H9 (cell line): ENCODE results near the gene MICOS13. TPM values are rescaled to one million over a fixed set of nuclear protein-coding genes. Genes with fewer than 3 reads are reported as not detected.
"Not testable (repeated sequence)": the region's sequence is repeated elsewhere in the genome, so short reads cannot be mapped to it uniquely, and the experiment has no call there.

ENCODE experiments used
- DNase-seq: peaks from one replicate; pipeline ENCODE4 v3.0.0-alpha.2; 2017
- H2AFZ ChIP-seq: one replicate; pipeline ENCODE4 v1.6.1; 2013; ENCODE audit warnings: mild to moderate bottlenecking, low read length, control low read depth, moderate library complexity
- H2AK5ac ChIP-seq: 2 replicates; pipeline ENCODE4 v1.6.1; 2013; ENCODE audit warnings: low read length, control low read depth, mixed read lengths; ENCODE audit not compliant: insufficient read length
- H2BK120ac ChIP-seq: one replicate; pipeline ENCODE4 v1.6.1; 2013; ENCODE audit warnings: low read depth, mild to moderate bottlenecking, low read length, control low read depth, inconsistent platforms; ENCODE audit not compliant: poor library complexity, severe bottlenecking
- H2BK12ac ChIP-seq: 2 replicates; pipeline ENCODE4 v1.6.1; 2013; ENCODE audit warnings: low read length, control low read depth, mixed read lengths, low read depth; ENCODE audit not compliant: insufficient read length
- H2BK15ac ChIP-seq: 2 replicates; pipeline ENCODE4 v1.6.1; 2013; ENCODE audit warnings: low read depth, low read length, control low read depth
- H2BK20ac ChIP-seq: one replicate; pipeline ENCODE4 v1.6.1; 2013; ENCODE audit warnings: low read depth, mild to moderate bottlenecking, low read length, control low read depth, inconsistent platforms; ENCODE audit not compliant: poor library complexity, severe bottlenecking
- H2BK5ac ChIP-seq: 2 replicates; pipeline ENCODE4 v1.6.1; 2013; ENCODE audit warnings: low read length, control low read depth, mixed read lengths; ENCODE audit not compliant: insufficient read length
- H3K14ac ChIP-seq: 2 replicates; pipeline ENCODE4 v1.6.1; 2013; ENCODE audit warnings: low read length, control low read depth; ENCODE audit not compliant: insufficient read depth
- H3K18ac ChIP-seq: 2 replicates; pipeline ENCODE4 v1.6.1; 2013; ENCODE audit warnings: low read depth, mild to moderate bottlenecking, mixed read lengths, low read length, control low read depth; ENCODE audit not compliant: insufficient read length
- H3K23ac ChIP-seq: 2 replicates; pipeline ENCODE4 v1.6.1; 2013; ENCODE audit warnings: low read length, control low read depth, mixed read lengths, low read depth; ENCODE audit not compliant: insufficient read length
- H3K23me2 ChIP-seq: 2 replicates; pipeline ENCODE4 v1.6.1; 2013; ENCODE audit warnings: low read depth, mild to moderate bottlenecking, mixed read lengths, low read length, control low read depth; ENCODE audit not compliant: insufficient read length, poor library complexity, severe bottlenecking
- H3K27ac ChIP-seq: 2 replicates; pipeline ENCODE4 v1.5.1; 2013; ENCODE audit warnings: low read length, control low read depth, mixed read lengths, low read depth; ENCODE audit not compliant: insufficient read length
- H3K27me3 ChIP-seq: 2 replicates; pipeline ENCODE4 v1.6.1; 2013; ENCODE audit warnings: low read length, control low read depth, inconsistent platforms; ENCODE audit not compliant: insufficient read depth
- H3K4ac ChIP-seq: 2 replicates; pipeline ENCODE4 v1.6.1; 2013; ENCODE audit warnings: low read depth, mild to moderate bottlenecking, control low read depth, inconsistent platforms, low read length, moderate library complexity
- H3K4me1 ChIP-seq: 2 replicates; pipeline ENCODE4 v1.6.1; 2013; ENCODE audit warnings: low read length, control low read depth, inconsistent platforms; ENCODE audit not compliant: insufficient read depth
- H3K4me2 ChIP-seq: 2 replicates; pipeline ENCODE4 v1.6.1; 2013; ENCODE audit warnings: low read length, control low read depth, mixed read lengths; ENCODE audit not compliant: insufficient read length, insufficient read depth
- H3K56ac ChIP-seq: 2 replicates; pipeline ENCODE4 v1.6.1; 2013; ENCODE audit warnings: low read depth, mild to moderate bottlenecking, mixed read lengths, low read length, control low read depth; ENCODE audit not compliant: insufficient read length
- H3K79me1 ChIP-seq: 2 replicates; pipeline ENCODE4 v1.6.1; 2013; ENCODE audit warnings: low read depth, mild to moderate bottlenecking, moderate library complexity, low read length, control low read depth, inconsistent platforms; ENCODE audit not compliant: insufficient read depth, poor library complexity, severe bottlenecking
- H3K79me2 ChIP-seq: 2 replicates; pipeline ENCODE4 v1.6.1; 2013; ENCODE audit warnings: low read length, control low read depth, inconsistent platforms; ENCODE audit not compliant: insufficient read depth
- H3K9ac ChIP-seq: 2 replicates; pipeline ENCODE4 v1.6.1; 2013; ENCODE audit warnings: low read length, control low read depth, mixed read lengths; ENCODE audit not compliant: insufficient read length; ENCODE audit errors: extremely low read depth
- H3K9me3 ChIP-seq: one replicate; pipeline ENCODE4 v1.6.1; 2013; ENCODE audit warnings: low read depth, low read length, inconsistent platforms; ENCODE audit not compliant: control insufficient read depth
- H3T11ph ChIP-seq: one replicate; pipeline ENCODE4 v1.6.1; 2013; ENCODE audit warnings: mild to moderate bottlenecking, low read length, control low read depth, inconsistent platforms
- H4K20me1 ChIP-seq: one replicate; pipeline ENCODE4 v1.6.1; 2013; ENCODE audit not compliant: control insufficient read depth, insufficient read length, insufficient read depth
- H4K5ac ChIP-seq: 2 replicates; pipeline ENCODE4 v1.6.1; 2013; ENCODE audit warnings: low read depth, mild to moderate bottlenecking, mixed read lengths, low read length, control low read depth; ENCODE audit not compliant: insufficient read length
- H4K8ac ChIP-seq: replicated peaks from 2 replicates; pipeline ENCODE4 v1.6.1; 2013; ENCODE audit warnings: low read length, control low read depth, mixed read lengths, low read depth; ENCODE audit not compliant: insufficient read length
- H4K91ac ChIP-seq: 2 replicates; pipeline ENCODE4 v1.6.1; 2013; ENCODE audit warnings: low read depth, mild to moderate bottlenecking, moderate library complexity, mixed read lengths, low read length, control low read depth; ENCODE audit not compliant: insufficient read length
- H3K27ac Mint-ChIP-seq, 3 experiments: 2 replicates in 2 of 3; 3 replicates in 1 of 3; pipeline ENCODE4 v1.8.0; 2020 to 2021; ENCODE audit warnings: mixed read lengths in 3 of 3, mild to moderate bottlenecking in 1 of 3, moderate library complexity in 1 of 3
- H3K27me3 Mint-ChIP-seq: 2 replicates; pipeline ENCODE4 v1.8.0; 2021; ENCODE audit warnings: low read depth, mild to moderate bottlenecking, moderate library complexity, mixed read lengths
- H3K36me3 Mint-ChIP-seq, 3 experiments: 2 replicates in 2 of 3; 3 replicates in 1 of 3; pipeline ENCODE4 v1.8.0; 2020 to 2021; ENCODE audit warnings: low read depth in 3 of 3, mixed read lengths in 3 of 3; ENCODE audit not compliant: insufficient read depth in 1 of 3
- H3K4me1 Mint-ChIP-seq, 2 experiments: 2 replicates each; pipeline ENCODE4 v1.8.0; 2020; ENCODE audit warnings: mixed read lengths in 2 of 2
- H3K4me3 Mint-ChIP-seq, 2 experiments: 2 replicates in 1 of 2; 3 replicates in 1 of 2; pipeline ENCODE4 v1.8.0; 2020 to 2021; ENCODE audit warnings: mild to moderate bottlenecking in 2 of 2, mixed read lengths in 2 of 2, moderate library complexity in 1 of 2
- H3K9me3 Mint-ChIP-seq, 2 experiments: 2 replicates in 1 of 2; 3 replicates in 1 of 2; pipeline ENCODE4 v1.8.0; 2020; ENCODE audit warnings: mild to moderate bottlenecking in 2 of 2, mixed read lengths in 2 of 2, moderate library complexity in 1 of 2
- WGBS: extraction: QIAGEN DNeasy Blood & Tissue Kit; methylation state at CpG from one replicate; pipeline ENCODE4 v1.1.7; 2013; ENCODE audit warnings: missing lambda C conversion rate, low lambda C conversion rate, mixed read lengths; ENCODE audit not compliant: insufficient read length; ENCODE audit errors: extremely low coverage; 5-methylcytosine and 5-hydroxymethylcytosine counted together
- total RNA-seq: library from RNA; stranded (reverse); gene quantifications from 2 replicates; pipeline ENCODE4 v1.2.1, GENCODE V29; 2021
- TF ChIP-seq, protein P1 (sequence below): fragments of 200-600 bp; sonication (generic); conservative IDR thresholded peaks from 3 replicates; pipeline ENCODE4 v1.8.0; 2021; ENCODE audit warnings: antibody characterized with exemption, mild to moderate bottlenecking

MICOS13 gene
- total RNA-seq, 1 experiment from 2014 or later = 23.8 TPM

DNA sequence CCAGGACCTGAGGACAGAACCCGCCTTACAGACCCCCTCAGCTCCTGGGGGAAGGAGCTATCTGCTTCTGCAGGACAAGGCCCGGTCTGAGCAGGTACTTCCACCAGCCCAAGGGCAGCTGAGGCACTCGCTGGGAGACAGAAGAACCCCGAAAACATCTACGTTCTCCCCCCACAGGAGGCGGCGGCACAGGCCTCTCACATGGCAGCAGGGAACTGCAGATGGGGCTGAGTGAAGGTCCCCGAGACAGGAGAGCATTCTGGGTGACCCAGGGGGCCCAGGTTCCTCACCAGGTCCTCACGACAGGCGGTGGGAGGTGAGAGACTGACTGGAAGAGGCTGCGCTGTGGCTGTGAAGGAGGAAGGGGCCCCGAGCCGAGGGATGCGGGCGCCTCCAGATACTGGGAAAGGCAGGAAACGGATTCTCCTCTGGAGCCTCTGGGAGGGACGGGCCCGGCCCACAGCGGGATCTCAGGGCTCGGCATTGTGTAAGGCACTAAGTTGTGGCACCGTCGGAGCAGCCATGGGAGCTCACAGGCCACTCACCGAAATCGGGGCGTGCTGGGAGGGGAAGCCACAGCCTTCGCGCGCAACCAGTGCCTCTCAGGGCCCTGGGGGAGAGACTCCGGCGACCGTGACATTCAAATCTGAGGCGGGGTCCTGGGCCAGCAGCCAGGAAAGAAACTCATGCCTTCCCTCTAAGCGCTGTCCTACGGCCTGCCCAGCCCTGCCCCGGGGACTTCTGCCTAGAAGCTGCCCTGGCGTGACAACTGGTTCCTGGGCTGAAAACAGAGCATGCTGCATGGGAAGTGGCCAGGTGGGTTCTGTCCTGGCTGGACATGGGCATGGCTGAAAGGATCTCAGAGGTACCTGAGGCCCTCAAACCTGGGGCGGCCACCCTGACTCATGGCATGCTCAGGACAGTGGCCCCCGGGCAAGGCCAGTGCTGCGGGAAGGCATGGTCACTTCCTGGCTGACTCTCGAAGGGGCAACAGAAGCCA, 23.8 kb upstream of the MICOS13 start:
- Histone ChIP-seq H3K18ac (no peak overlapping the region), H2AFZ (no peak overlapping the region), H4K5ac (no peak overlapping the region), H3K27ac (no peak overlapping the region), H2BK120ac (no peak overlapping the region), H3K27me3 (no peaks in the 10 kb centered on the region), H2BK12ac (no peak overlapping the region), H2BK20ac (no peak overlapping the region), H4K8ac (no peak overlapping the region), H4K91ac (no peak overlapping the region), H2BK5ac (no peak overlapping the region), H3K79me2 (no peaks in the 10 kb centered on the region), H2AK5ac (no peak overlapping the region), H2BK15ac (no peak overlapping the region), H3K4me2 (no peak overlapping the region), H3K4ac (no peak overlapping the region), H3K14ac (no peak overlapping the region), H3K4me1 (no peaks in the 10 kb centered on the region), H3K79me1 (no peaks in the 10 kb centered on the region), H3T11ph (no peak overlapping the region), H3K23me2 (no peaks in the 10 kb centered on the region), H3K23ac (no peak overlapping the region), H3K9ac (no peak overlapping the region), H3K56ac (no peak overlapping the region), H3K9me3 (no peaks in the 10 kb centered on the region), H4K20me1 (no peaks in the 10 kb centered on the region)
- TF ChIP-seq, protein P1, sequence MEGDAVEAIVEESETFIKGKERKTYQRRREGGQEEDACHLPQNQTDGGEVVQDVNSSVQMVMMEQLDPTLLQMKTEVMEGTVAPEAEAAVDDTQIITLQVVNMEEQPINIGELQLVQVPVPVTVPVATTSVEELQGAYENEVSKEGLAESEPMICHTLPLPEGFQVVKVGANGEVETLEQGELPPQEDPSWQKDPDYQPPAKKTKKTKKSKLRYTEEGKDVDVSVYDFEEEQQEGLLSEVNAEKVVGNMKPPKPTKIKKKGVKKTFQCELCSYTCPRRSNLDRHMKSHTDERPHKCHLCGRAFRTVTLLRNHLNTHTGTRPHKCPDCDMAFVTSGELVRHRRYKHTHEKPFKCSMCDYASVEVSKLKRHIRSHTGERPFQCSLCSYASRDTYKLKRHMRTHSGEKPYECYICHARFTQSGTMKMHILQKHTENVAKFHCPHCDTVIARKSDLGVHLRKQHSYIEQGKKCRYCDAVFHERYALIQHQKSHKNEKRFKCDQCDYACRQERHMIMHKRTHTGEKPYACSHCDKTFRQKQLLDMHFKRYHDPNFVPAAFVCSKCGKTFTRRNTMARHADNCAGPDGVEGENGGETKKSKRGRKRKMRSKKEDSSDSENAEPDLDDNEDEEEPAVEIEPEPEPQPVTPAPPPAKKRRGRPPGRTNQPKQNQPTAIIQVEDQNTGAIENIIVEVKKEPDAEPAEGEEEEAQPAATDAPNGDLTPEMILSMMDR = no peak
- Mint-ChIP-seq H3K9me3 (peaks cover 3 to 12% of the 10 kb centered on the region in 2 experiments; a peak in 3 of 5 replicates), H3K36me3 (peaks cover 54 to 85% (median 70%) of the 10 kb centered on the region in 3 experiments), H3K27me3 (no peaks in the 10 kb centered on the region; the same call in 1 of the 2 replicates), H3K4me3 (no peak overlapping the region), H3K4me1 (no peaks in the 10 kb centered on the region), H3K27ac (no peak overlapping the region)
- no CpG with 5 or more reads among the region's 40 CpGs for WGBS
- DNase-seq = no peak

DNA sequence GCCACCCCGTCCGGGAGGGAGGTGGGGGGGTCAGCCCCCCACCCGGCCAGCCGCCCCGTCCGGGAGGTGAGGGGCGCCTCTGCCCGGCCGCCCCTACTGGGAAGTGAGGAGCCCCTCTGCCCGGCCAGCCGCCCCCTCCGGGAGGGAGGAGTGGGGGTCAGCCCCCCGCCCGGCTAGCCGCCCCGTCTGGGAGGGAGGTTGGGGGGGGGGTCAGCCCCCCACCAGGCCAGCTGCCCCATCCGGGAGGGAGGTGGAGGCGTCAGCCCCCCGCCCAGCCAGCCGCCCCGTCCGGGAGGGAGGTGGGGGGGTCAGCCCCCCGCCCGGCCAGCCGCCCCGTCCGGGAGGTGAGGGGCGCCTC, 21.7 kb upstream of the MICOS13 start:
- not testable (repeated sequence) for H2AFZ ChIP-seq, H2BK12ac ChIP-seq, H3K79me2 ChIP-seq, H3K27ac ChIP-seq, H2AK5ac ChIP-seq, H3K4me1 Mint-ChIP-seq, H3K27ac Mint-ChIP-seq, H2BK120ac ChIP-seq, H4K20me1 ChIP-seq, H3K4me2 ChIP-seq, H3K4ac ChIP-seq, H3K4me1 ChIP-seq, H3K27me3 ChIP-seq, H2BK20ac ChIP-seq, H3K9me3 ChIP-seq, H3K79me1 ChIP-seq, H3K14ac ChIP-seq, H2BK15ac ChIP-seq, H3K4me3 Mint-ChIP-seq, H3K9ac ChIP-seq, H4K8ac ChIP-seq, H3K27me3 Mint-ChIP-seq, H4K5ac ChIP-seq, H3K23ac ChIP-seq, DNase-seq, H2BK5ac ChIP-seq, H4K91ac ChIP-seq, H3K23me2 ChIP-seq, H3K18ac ChIP-seq, H3K56ac ChIP-seq, H3T11ph ChIP-seq
- H3K9me3 Mint-ChIP-seq = peaks cover 3 to 12% of the 10 kb centered on the region in 2 experiments; a peak in 3 of 5 replicates
- no CpG with 5 or more reads among the region's 28 CpGs for WGBS
- H3K36me3 Mint-ChIP-seq = peaks cover 54 to 80% (median 69%) of the 10 kb centered on the region in 3 experiments
